Measurements from ENCODE around the gene CCDC183.
"Not testable (repeated sequence)": the region's sequence is repeated elsewhere in the genome, so short reads cannot be mapped to it uniquely, and the experiment has no call there.

DNA sequence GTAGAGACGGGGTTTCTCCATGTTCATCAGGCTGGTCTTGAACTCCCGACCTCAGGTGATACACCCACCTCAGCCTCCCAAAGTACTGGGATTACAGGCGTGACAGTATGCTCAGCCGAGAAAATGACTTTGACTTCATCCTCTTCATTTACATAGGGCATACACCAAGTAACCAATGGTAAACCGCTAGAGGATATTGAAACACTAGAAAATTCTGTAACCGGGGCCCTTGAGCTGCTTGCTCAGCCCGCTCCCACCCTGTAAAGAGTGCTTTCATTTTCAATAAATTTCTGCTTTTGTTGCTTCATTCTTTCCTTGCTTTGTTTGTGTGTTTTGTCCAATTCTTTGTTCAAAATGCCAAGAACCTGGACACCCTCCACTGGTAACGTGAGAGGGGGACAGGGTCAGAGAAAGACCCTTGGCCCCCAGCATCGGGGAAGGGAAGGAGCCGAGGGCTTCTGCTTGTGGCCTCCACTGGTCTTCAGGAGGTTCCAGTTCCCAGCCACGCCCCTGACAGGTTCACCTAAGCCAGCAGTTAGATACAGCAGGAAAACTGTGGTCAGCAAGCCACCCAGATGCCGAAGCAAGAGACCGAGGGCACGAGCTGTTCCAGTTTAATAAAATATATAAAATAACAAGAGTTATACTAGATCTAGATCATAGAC lies 30.3 kb upstream of the CCDC183 start:
- TF ChIP-seq, protein P1, sequence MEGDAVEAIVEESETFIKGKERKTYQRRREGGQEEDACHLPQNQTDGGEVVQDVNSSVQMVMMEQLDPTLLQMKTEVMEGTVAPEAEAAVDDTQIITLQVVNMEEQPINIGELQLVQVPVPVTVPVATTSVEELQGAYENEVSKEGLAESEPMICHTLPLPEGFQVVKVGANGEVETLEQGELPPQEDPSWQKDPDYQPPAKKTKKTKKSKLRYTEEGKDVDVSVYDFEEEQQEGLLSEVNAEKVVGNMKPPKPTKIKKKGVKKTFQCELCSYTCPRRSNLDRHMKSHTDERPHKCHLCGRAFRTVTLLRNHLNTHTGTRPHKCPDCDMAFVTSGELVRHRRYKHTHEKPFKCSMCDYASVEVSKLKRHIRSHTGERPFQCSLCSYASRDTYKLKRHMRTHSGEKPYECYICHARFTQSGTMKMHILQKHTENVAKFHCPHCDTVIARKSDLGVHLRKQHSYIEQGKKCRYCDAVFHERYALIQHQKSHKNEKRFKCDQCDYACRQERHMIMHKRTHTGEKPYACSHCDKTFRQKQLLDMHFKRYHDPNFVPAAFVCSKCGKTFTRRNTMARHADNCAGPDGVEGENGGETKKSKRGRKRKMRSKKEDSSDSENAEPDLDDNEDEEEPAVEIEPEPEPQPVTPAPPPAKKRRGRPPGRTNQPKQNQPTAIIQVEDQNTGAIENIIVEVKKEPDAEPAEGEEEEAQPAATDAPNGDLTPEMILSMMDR (IDR thresholded peaks at IDR 0.05; ENCODE audit: low read depth, low read length, missing input control) = not testable (repeated sequence)
- TF ChIP-seq, protein P2, sequence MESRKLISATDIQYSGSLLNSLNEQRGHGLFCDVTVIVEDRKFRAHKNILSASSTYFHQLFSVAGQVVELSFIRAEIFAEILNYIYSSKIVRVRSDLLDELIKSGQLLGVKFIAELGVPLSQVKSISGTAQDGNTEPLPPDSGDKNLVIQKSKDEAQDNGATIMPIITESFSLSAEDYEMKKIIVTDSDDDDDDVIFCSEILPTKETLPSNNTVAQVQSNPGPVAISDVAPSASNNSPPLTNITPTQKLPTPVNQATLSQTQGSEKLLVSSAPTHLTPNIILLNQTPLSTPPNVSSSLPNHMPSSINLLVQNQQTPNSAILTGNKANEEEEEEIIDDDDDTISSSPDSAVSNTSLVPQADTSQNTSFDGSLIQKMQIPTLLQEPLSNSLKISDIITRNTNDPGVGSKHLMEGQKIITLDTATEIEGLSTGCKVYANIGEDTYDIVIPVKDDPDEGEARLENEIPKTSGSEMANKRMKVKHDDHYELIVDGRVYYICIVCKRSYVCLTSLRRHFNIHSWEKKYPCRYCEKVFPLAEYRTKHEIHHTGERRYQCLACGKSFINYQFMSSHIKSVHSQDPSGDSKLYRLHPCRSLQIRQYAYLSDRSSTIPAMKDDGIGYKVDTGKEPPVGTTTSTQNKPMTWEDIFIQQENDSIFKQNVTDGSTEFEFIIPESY (IDR thresholded peaks at IDR 0.05) = not testable (repeated sequence)
- TF ChIP-seq YY1 (IDR thresholded peaks at IDR 0.05) = not testable (repeated sequence)
